HCT116 (cell line): Measurements from ENCODE around the gene PLCL2.

Experiments
- CEBPB ChIP-seq: IDR thresholded peaks from 2 replicates; pipeline ENCODE4 v1.6.1; 2012; ENCODE audit warnings: low read depth
- CTCF ChIP-seq, 3 experiments: fragments of 200-600 bp in 1 of 3; sonication (generic) in 1 of 3; IDR thresholded peaks in 2 of 3; conservative IDR thresholded peaks in 1 of 3; 2 replicates each; pipeline ENCODE4 v1.5.1; 2012 to 2017; ENCODE audit warnings: low read depth in 2 of 3, low read length in 2 of 3, antibody characterized with exemption in 1 of 3, borderline replicate concordance in 1 of 3, control low read depth in 1 of 3, mild to moderate bottlenecking in 1 of 3, mixed read lengths in 1 of 3, mixed run types in 1 of 3, moderate library complexity in 1 of 3; ENCODE audit not compliant: insufficient read depth in 1 of 3
- EZH2 ChIP-seq: fragments of 200-600 bp; sonication (generic); IDR thresholded peaks from 2 replicates; pipeline ENCODE4 v1.6.1; 2017; ENCODE audit warnings: antibody characterized with exemption, mixed run types
- EZH2phosphoT487 ChIP-seq: fragments of 200-600 bp; IDR thresholded peaks from 2 replicates; pipeline ENCODE4 v1.6.1; 2018; ENCODE audit warnings: antibody characterized with exemption, borderline replicate concordance
- POLR2A ChIP-seq: IDR thresholded peaks from 2 replicates; pipeline ENCODE4 v1.7.0; 2011; ENCODE audit warnings: borderline replicate concordance; ENCODE audit not compliant: insufficient read depth, insufficient read length; ENCODE audit errors: extremely low read depth
- POLR2AphosphoS5 ChIP-seq: IDR thresholded peaks from 2 replicates; pipeline ENCODE4 v1.6.1; 2011; ENCODE audit warnings: mild to moderate bottlenecking, low read depth, low read length, moderate library complexity
- RAD21 ChIP-seq: IDR thresholded peaks from 2 replicates; pipeline ENCODE4 v1.6.1; 2012; ENCODE audit warnings: low read depth, mild to moderate bottlenecking
- SP1 ChIP-seq: IDR thresholded peaks from 2 replicates; pipeline ENCODE4 v1.6.1; 2012; ENCODE audit warnings: low read depth
- ZNF274 ChIP-seq: fragments of 200-500 bp; sonication (Bioruptor generic); IDR thresholded peaks from 2 replicates; pipeline ENCODE4 v1.6.1; 2014; ENCODE audit warnings: mild to moderate bottlenecking, low read depth, low read length, inconsistent platforms
- TF ChIP-seq, protein P1 (sequence below): IDR thresholded peaks from 2 replicates; pipeline ENCODE4 v1.6.1; 2012
- TF ChIP-seq, protein P2 (sequence below): IDR thresholded peaks from 2 replicates; pipeline ENCODE4 v1.6.1; 2012
- TF ChIP-seq, protein P3 (sequence below): IDR thresholded peaks from 2 replicates; pipeline ENCODE4 v1.6.1; 2012; ENCODE audit warnings: low read depth

DNA sequence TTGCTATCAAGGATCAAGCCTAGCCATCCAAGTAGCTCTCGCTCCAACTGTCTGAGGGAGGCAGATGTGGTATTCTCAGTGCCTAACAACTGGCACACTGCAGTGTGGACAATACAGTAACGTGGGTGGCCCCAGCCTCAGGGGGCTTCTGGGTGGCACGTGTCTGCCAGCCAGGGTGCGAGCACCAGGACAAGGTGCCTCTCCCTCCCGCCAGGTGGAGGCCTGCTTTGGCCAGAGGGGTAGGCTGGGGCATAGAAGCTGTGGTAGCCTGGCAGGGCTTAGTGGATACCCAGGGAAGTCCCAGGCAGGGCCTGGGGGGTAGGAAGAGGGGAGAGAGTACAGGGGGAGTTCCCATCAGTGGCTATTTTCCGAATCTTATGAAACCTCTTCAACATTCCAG lies 234.0 kb downstream of the PLCL2 start:
- TF ChIP-seq, protein P1, sequence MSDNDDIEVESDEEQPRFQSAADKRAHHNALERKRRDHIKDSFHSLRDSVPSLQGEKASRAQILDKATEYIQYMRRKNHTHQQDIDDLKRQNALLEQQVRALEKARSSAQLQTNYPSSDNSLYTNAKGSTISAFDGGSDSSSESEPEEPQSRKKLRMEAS: no peak
- TF ChIP-seq CTCF (IDR thresholded peaks at IDR 0.05 in 2 of 3, conservative IDR thresholded peaks at IDR 0.05 in 1 of 3; ENCODE audit: borderline replicate concordance in 1 of 3, insufficient read depth in 1 of 3, low read depth in 2 of 3, low read length in 2 of 3) (no peak), POLR2A (no peak), EZH2 (no peak), CEBPB (no peak), POLR2AphosphoS5 (no peak), ZNF274 (no peak), SP1 (no peak), RAD21 (no peak), EZH2phosphoT487 (no peak)
- TF ChIP-seq, protein P2, sequence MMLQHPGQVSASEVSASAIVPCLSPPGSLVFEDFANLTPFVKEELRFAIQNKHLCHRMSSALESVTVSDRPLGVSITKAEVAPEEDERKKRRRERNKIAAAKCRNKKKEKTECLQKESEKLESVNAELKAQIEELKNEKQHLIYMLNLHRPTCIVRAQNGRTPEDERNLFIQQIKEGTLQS: no peak
- TF ChIP-seq, protein P3, sequence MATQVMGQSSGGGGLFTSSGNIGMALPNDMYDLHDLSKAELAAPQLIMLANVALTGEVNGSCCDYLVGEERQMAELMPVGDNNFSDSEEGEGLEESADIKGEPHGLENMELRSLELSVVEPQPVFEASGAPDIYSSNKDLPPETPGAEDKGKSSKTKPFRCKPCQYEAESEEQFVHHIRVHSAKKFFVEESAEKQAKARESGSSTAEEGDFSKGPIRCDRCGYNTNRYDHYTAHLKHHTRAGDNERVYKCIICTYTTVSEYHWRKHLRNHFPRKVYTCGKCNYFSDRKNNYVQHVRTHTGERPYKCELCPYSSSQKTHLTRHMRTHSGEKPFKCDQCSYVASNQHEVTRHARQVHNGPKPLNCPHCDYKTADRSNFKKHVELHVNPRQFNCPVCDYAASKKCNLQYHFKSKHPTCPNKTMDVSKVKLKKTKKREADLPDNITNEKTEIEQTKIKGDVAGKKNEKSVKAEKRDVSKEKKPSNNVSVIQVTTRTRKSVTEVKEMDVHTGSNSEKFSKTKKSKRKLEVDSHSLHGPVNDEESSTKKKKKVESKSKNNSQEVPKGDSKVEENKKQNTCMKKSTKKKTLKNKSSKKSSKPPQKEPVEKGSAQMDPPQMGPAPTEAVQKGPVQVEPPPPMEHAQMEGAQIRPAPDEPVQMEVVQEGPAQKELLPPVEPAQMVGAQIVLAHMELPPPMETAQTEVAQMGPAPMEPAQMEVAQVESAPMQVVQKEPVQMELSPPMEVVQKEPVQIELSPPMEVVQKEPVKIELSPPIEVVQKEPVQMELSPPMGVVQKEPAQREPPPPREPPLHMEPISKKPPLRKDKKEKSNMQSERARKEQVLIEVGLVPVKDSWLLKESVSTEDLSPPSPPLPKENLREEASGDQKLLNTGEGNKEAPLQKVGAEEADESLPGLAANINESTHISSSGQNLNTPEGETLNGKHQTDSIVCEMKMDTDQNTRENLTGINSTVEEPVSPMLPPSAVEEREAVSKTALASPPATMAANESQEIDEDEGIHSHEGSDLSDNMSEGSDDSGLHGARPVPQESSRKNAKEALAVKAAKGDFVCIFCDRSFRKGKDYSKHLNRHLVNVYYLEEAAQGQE: no peak
